ENCODE measurements around the gene TMEM107.
A peak's percentile ranks its signal among the peaks of the same experiment; 100 is the strongest.

The TMEM107 gene

GRCh38 chr17:8162233-8162996 lies 13.8 kb downstream of the TMEM107 start, which contains the start of gene VAMP2:
Gene VAMP2, minus strand, starts transcription at chr17:8162948. Its CDS starts 69 bp downstream, at chr17:8162879.
- Histone ChIP-seq H3K36me3 (ENCODE audit: insufficient read depth, low read length) (peaks cover 27% of the 10 kb centered on the region), H3K4me1 (ENCODE audit: insufficient read depth, low read length) (peaks cover 44% of the 10 kb centered on the region), H3K4me3 (ENCODE audit: low read length) (peak within 1 kb of the TSS; percentile 77), H3K27me3 (ENCODE audit: insufficient read depth, low read length) (no peaks in the 10 kb centered on the region), H2AFZ (ENCODE audit: low read depth, low read length) (no peak within 1 kb of the TSS), H3K9me3 (ENCODE audit: low read length) (no peaks in the 10 kb centered on the region)

GRCh38 chr17:8161289-8162232 lies 14.6 kb downstream of the TMEM107 start:
- no peak overlapping the region for H2AFZ ChIP-seq (ENCODE audit: low read depth, low read length)
- no peaks in the 10 kb centered on the region for H3K27me3 ChIP-seq (ENCODE audit: insufficient read depth, low read length)
- H3K9me3 ChIP-seq (ENCODE audit: low read length): no peaks in the 10 kb centered on the region
- peaks cover 50% of the 10 kb centered on the region for H3K4me1 ChIP-seq (ENCODE audit: insufficient read depth, low read length)
- peaks cover 27% of the 10 kb centered on the region for H3K36me3 ChIP-seq (ENCODE audit: insufficient read depth, low read length)
- H3K4me3 ChIP-seq (ENCODE audit: low read length): peak overlapping the region; percentile 77

GRCh38 chr17:8160741-8161221 lies 15.4 kb downstream of the TMEM107 start:
- Histone ChIP-seq H3K36me3 (ENCODE audit: insufficient read depth, low read length) (peaks cover 27% of the 10 kb centered on the region), H3K9me3 (ENCODE audit: low read length) (no peaks in the 10 kb centered on the region), H3K27me3 (ENCODE audit: insufficient read depth, low read length) (no peaks in the 10 kb centered on the region), H2AFZ (ENCODE audit: low read depth, low read length) (no peak overlapping the region), H3K4me1 (ENCODE audit: insufficient read depth, low read length) (peaks cover 52% of the 10 kb centered on the region), H3K4me3 (ENCODE audit: low read length) (peak overlapping the region; percentile 77)

GRCh38 chr17:8160224-8160577 lies 16.0 kb downstream of the TMEM107 start:
- no peak overlapping the region for H3K4me3 ChIP-seq (ENCODE audit: low read length)
- H3K27me3 ChIP-seq (ENCODE audit: insufficient read depth, low read length): no peaks in the 10 kb centered on the region

GRCh38 chr17:8159459-8160223 lies 16.5 kb downstream of the TMEM107 start:
- peaks cover 27% of the 10 kb centered on the region for H3K36me3 ChIP-seq (ENCODE audit: insufficient read depth, low read length)
- peaks cover 59% of the 10 kb centered on the region for H3K4me1 ChIP-seq (ENCODE audit: insufficient read depth, low read length)
- H3K27me3 ChIP-seq (ENCODE audit: insufficient read depth, low read length): no peaks in the 10 kb centered on the region
- no peaks in the 10 kb centered on the region for H3K9me3 ChIP-seq (ENCODE audit: low read length)
- no peak overlapping the region for H2AFZ ChIP-seq (ENCODE audit: low read depth, low read length)
- no peak overlapping the region for H3K4me3 ChIP-seq (ENCODE audit: low read length)

More at GRCh38 chr17:8160224-8160577, 16.0 kb downstream of the TMEM107 start:
- Histone ChIP-seq H3K4me1 (ENCODE audit: insufficient read depth, low read length) (peaks cover 58% of the 10 kb centered on the region), H3K9me3 (ENCODE audit: low read length) (no peaks in the 10 kb centered on the region), H2AFZ (ENCODE audit: low read depth, low read length) (no peak overlapping the region), H3K36me3 (ENCODE audit: insufficient read depth, low read length) (peaks cover 27% of the 10 kb centered on the region)

- Histone ChIP-seq H3K9me3 (ENCODE audit: low read length) (no peaks in the 10 kb centered on the region), H2AFZ (ENCODE audit: low read depth, low read length) (no peak overlapping the region), H3K36me3 (ENCODE audit: insufficient read depth, low read length) (peaks cover 27% of the 10 kb centered on the region), H3K4me1 (ENCODE audit: insufficient read depth, low read length) (peaks cover 58% of the 10 kb centered on the region), H3K27me3 (ENCODE audit: insufficient read depth, low read length) (no peaks in the 10 kb centered on the region), H3K4me3 (ENCODE audit: low read length) (no peak overlapping the region)
Observed at GRCh38 chr17:8159032-8159400, 17.2 kb downstream of the TMEM107 start.

GRCh38 chr17:8158267-8159031 lies 17.7 kb downstream of the TMEM107 start:
- Histone ChIP-seq H3K4me3 (ENCODE audit: low read length) (no peak overlapping the region), H2AFZ (ENCODE audit: low read depth, low read length) (no peak overlapping the region), H3K36me3 (ENCODE audit: insufficient read depth, low read length) (peaks cover 27% of the 10 kb centered on the region), H3K4me1 (ENCODE audit: insufficient read depth, low read length) (peaks cover 58% of the 10 kb centered on the region), H3K9me3 (ENCODE audit: low read length) (no peaks in the 10 kb centered on the region), H3K27me3 (ENCODE audit: insufficient read depth, low read length) (no peaks in the 10 kb centered on the region)

GRCh38 chr17:8156246-8156992 lies 19.8 kb downstream of the TMEM107 start:
- Histone ChIP-seq H3K9me3 (ENCODE audit: low read length) (no peaks in the 10 kb centered on the region), H3K36me3 (ENCODE audit: insufficient read depth, low read length) (peaks cover 22% of the 10 kb centered on the region), H3K27me3 (ENCODE audit: insufficient read depth, low read length) (no peaks in the 10 kb centered on the region), H2AFZ (ENCODE audit: low read depth, low read length) (no peak overlapping the region), H3K4me1 (ENCODE audit: insufficient read depth, low read length) (peaks cover 63% of the 10 kb centered on the region), H3K4me3 (ENCODE audit: low read length) (peak overlapping the region; percentile 51)

- Histone ChIP-seq H3K9me3 (ENCODE audit: low read length) (no peaks in the 10 kb centered on the region), H2AFZ (ENCODE audit: low read depth, low read length) (no peak overlapping the region), H3K4me3 (ENCODE audit: low read length) (peak overlapping the region; percentile 51), H3K27me3 (ENCODE audit: insufficient read depth, low read length) (no peaks in the 10 kb centered on the region), H3K36me3 (ENCODE audit: insufficient read depth, low read length) (peaks cover 17% of the 10 kb centered on the region), H3K4me1 (ENCODE audit: insufficient read depth, low read length) (peaks cover 59% of the 10 kb centered on the region)
Observed at GRCh38 chr17:8155996-8156245, 20.3 kb downstream of the TMEM107 start.

GRCh38 chr17:8155231-8155995 lies 20.8 kb downstream of the TMEM107 start:
- Histone ChIP-seq H3K4me1 (ENCODE audit: insufficient read depth, low read length) (peaks cover 59% of the 10 kb centered on the region), H3K36me3 (ENCODE audit: insufficient read depth, low read length) (peaks cover 13% of the 10 kb centered on the region), H3K27me3 (ENCODE audit: insufficient read depth, low read length) (no peaks in the 10 kb centered on the region), H3K4me3 (ENCODE audit: low read length) (peak overlapping the region; percentile 51), H3K9me3 (ENCODE audit: low read length) (no peaks in the 10 kb centered on the region), H2AFZ (ENCODE audit: low read depth, low read length) (no peak overlapping the region)

GRCh38 chr17:8154608-8155155 lies 21.5 kb downstream of the TMEM107 start:
- Histone ChIP-seq H3K27me3 (ENCODE audit: insufficient read depth, low read length) (no peaks in the 10 kb centered on the region), H3K4me3 (ENCODE audit: low read length) (peak overlapping the region; percentile 43), H3K9me3 (ENCODE audit: low read length) (no peaks in the 10 kb centered on the region), H3K4me1 (ENCODE audit: insufficient read depth, low read length) (peaks cover 53% of the 10 kb centered on the region), H2AFZ (ENCODE audit: low read depth, low read length) (no peak overlapping the region), H3K36me3 (ENCODE audit: insufficient read depth, low read length) (peaks cover 14% of the 10 kb centered on the region)

All from neuron (in vitro differentiated cells).